ENCODE results near the gene TAF4.
"Not testable (repeated sequence)": the region's sequence is repeated elsewhere in the genome, so short reads cannot be mapped to it uniquely, and the experiment has no call there.

TAF4 gene

DNA sequence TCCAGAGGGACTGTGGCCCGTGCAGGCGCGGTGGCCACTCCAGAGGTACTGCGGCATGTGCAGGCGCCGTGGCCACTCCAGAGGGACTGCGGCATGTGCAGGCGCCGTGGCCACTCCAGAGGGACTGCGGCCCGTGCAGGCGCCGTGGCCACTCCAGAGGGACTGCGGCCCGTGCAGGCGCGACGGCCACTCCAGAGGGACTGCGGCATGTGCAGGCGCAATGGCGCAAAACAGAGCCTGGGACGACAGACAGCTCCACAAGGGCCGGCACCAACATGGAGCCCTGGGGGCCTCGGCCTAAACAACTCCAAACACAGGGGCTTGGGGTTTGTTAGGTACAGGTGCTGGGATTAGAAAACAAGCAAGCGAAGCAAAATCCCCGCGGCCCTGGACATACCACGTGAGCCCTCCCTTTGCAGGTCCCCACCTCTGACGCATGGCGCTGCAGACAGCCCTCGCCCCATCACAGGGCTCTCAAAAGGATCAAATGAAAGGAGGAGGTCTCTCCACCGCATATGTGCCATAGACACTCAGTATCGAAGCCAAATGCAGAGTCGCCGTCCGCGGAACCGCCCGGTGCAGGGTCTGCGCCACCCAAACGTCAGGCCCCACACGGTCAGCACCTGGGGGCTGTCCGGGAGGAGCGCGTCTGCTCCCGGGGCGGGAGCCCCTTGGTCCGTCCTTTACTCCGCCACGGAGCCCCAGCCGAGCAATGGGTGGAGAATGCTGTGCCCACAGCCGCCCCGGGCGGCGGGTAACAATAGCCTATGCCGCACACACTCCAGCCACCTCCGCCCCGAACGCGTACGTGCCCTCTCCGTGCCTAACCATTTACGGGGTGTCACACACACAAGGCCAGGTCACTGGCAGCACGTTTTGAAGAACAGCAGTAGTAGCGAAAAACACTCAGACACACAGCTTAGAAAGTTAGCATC, 85.7 kb downstream of the TAF4 start:
- DNase-seq (ENCODE audit: low read depth): no peak

DNA sequence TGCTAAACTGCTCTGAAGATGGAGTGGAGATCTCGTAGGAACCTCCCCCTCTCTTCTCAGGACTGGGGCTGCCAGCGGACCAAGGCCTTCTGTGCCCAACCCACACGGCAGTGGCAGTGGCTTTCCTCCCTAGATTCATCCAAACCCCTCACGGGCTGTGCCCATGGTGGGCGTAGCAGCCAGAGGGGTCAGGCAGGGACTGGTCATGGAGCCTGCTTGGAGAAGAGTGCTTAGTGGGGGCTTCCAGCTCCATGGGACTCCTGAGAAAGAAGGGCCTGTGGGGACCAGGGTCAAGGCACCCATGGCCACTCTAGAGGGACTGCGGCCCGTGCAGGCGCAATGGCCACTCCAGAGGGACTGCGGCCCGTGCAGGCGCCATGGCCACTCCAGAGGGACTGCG, 86.6 kb downstream of the TAF4 start:
- DNase-seq (ENCODE audit: low read depth): no peak

DNA sequence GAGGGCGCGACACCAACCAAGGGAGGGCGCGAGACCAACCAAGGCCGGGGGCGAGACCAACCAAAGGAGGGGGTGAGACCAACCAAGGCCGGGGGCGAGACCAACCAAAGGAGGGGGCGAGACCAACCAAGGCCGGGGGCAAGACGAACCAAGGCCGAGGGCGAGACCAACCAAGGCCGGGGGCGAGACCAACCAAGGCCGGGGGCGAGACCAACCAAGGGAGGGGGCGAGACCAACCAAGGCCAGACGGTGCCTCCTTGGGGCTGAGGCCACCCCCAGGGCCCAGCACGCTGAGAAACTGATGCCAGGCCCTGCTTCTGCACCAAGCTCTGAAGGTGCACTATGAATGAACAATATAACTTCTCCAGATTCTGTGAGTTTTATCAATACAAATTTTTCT, 87.2 kb downstream of the TAF4 start:
- no peak for DNase-seq (ENCODE audit: low read depth)

DNA sequence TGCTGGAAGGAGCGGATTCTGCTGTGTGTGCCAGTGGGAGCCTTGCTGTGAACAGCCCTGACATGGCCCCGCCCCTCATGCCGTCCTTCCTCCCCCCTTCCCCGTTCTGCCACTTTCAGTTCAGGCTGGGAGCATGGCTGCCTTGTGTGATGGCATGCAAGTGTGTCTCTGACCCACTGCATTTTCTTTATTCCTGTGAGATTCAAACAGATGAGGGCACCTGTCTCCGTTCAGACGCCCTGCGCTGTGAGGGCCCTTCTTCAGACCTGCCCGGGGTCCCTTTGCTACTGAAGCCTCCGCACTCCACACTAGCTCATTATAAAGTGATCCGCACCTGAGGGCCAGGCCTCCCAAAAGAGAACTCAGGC, 88.3 kb downstream of the TAF4 start:
- DNase-seq (ENCODE audit: low read depth): no peak

DNA sequence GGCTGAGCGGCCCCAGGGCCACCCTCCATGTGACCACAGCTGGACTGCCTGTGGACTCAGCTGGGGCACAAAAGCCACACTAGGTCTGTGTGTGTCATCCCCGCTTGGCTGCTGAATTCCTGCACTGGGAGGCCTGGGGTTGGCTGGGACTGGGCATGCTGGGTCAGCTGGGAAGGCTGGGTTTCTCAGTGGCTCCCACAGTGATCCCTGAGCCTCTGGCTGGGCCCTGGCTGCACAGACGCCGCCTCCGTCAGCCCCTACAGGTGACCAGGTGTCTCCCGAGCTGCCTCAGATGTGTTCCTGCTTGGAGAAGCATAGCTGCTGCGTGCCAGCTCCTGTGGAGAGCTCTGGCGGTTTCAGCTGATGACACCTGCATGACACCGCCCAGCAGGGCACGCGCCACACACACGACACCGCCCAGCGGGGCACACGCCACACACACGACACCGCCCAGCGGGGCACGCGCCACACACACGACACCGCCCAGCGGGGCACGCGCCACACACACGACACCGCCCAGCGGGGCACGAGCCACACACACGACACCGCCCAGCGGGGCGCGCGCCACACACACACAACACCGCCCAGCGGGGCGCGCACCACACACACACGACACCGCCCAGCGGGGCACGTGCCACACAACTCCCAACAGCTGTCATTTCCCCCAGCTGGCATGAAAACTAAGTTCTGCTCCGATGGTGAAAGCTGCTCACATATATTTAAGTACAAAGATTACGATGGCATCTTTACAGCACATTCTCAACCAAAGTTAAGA, 88.8 kb downstream of the TAF4 start:
- no peak for DNase-seq (ENCODE audit: low read depth)

DNA sequence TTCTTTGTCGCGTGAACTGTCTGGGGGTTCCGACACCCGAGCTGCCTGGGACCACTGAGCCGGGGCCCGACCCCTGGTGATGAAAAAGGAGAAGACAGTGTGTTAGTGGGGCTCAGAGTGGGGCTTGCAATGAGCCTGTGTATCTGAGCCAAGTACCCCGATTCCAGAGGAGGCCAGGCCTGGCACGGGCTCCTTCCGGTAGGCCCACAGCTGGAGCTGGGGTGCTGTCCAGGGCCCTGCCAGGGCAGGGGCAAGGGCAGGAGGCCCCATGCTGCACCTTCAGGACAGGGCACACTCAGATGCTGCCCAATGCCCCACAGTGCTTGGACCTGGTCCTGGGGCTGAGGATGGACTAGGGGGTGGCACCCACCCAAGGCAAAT, 89.4 kb downstream of the TAF4 start:
- no peak for DNase-seq (ENCODE audit: low read depth)

DNA sequence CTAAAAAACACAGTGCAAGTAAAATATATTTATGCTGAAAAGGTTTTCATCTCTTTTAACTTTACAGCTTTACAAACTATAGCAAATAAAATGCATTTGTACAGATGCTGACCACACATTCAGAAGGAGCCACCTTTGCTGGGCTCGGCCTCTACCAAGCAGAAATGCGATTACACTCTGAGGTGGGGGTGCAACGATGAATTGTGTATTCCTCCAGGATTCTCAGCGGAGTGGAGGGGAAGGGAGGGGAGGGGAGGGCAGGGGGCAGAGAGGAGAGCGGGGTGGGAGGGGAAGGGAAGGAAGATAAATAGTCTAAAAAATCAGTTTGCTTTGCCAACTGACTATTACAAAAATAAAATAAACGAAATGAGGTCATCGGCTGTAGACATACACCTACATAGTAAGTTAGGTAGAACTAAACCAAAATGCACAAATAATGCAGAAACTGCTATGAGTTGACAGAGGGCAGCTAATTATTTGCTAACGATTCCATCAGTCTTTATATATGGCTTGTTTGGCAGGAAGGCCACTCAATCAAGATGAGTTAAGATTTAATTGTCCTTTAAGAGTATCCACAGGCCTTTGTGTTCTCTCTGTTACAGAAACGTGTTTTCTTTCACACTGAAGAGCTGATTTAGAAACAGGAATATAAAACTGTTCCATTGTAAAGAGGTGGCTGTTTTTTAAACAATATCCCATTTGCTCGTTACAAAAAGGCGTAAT, 90.1 kb downstream of the TAF4 start:
- DNase-seq (ENCODE audit: low read depth): no peak

DNA sequence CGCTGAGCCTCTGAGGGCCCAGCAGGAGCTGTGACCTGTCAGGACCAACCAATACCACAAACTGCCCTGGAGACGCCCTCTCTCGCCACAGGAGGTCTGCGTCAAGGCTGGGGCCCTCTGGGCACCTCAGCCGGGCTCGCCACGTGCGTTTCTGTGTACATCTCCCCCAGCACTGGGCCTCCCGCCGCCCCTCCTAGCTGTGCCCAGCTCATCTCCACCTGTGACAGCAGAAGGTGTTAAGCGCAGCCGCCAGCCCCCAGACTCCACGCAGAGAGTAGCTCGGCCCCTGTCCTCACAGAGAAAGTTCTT, 91.4 kb downstream of the TAF4 start:
- DNase-seq (ENCODE audit: low read depth): no peak

DNA sequence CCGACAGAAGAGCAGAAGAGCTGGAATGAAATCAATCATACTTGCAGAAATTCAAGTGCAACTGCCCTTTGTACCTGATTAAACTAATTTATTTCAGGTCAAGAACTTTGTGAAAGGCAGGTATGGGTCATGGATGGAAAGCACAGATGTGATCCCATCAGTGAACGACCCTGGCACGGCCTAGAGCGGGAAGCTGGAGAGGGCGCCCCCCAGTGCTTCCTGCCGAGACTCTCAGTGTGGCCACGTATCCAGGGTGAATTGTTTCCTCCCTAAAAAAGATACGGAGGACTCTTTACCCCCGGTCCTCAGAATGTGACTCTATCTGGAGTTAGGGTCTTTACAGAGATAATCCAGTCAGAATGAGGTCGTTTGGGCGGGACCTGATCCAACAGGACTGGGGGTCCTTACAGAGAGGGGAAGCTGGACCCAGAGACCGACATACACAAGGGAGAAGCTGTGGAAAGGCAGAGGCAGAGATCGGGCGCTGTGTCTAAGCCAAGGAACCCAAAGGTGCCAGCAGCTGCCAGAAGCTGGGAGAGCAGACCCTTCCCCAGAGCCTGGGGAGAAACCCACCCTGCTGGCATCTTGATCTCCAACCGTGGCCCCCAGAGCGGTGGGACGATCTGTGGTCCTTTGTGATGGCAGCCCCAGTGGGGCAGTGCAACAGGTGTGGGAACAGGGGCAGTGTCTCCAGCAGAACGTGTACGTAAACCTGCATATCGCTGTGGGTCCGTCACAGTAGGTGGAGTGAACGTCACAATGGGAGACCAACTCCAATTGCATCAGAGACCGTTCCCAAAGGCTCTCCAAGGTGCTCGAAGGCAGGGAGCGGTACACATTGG, 91.9 kb downstream of the TAF4 start:
- DNase-seq (ENCODE audit: low read depth): no peak

DNA sequence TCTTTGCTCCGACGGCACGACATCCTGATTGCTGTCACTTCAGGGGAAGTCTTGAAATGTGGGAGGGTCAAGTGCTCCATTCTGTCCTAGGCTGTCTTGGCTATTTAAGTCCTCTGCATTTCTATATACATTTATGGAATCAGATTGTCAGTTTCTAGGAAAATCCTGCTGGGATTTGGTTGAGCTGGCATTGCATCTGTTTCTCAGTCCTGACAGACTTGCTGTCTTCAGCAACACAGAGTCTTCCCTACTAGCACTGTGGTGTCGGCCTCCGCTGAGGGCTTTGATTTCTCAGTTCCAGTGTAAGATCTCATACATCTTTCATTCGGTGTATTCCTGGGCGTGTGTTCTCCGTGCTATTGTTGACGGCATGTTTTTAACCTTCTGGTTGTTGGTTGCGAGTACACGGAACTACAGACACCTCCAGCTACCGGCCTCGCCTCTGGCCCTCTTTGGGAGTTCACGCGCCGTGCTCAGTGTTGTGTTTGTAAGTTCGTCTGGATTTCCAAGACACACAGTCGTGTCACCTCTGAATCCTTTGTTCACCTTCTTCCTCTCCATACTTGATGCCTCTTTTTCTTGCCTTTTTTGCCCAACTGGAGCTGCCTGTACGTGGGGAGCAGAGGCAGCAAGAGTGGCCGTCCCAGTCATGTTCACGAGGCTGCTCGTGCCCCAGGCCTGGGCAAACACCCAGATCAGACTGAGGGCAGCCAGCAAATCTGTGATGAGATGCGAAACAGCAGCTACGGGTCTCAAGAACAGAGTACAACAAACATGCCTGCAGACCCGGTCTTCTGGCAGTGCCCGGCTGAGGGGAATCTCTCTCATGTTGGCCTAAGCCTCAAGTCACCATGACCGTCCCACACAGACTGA, 92.8 kb downstream of the TAF4 start:
- no peak for DNase-seq (ENCODE audit: low read depth)

DNA sequence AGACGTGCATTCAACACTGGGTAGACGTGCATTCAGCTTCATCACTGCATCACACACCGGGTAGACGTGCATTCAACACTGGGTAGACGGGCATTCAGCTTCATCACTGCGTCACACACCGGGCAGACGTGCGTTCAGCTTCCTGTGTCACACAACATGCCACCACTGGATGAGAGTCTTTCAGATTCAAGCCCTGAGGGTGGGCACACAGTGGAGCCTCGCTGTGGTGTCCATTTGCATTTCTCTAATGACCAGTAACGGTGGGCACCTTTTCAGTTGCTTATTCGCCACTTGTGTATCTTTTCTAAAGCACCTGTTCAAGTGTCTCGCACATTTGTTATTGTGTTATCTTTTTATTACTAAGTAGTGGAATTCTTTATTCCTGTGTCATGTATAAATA, 94.1 kb downstream of the TAF4 start:
- not testable (repeated sequence) for DNase-seq (ENCODE audit: low read depth)

DNA sequence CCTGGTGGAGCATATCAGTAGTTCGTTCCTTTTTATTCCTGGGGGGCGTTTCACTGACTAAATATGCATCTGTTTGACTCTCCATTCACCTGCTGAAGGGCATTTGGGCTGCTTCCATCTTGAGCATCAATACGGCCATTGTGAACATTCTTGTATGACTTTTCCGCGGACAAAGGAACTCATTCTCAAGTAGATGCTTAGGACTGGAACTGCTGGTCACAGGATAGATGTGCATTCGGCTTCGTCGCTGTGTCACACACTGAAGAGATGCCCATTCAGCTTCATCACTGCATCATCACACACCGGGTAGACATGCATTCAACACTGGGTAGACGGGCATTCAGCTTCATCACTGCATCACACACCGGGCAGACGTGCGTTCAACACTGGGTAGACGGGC, 95.3 kb downstream of the TAF4 start:
- no peak for DNase-seq (ENCODE audit: low read depth)

DNA sequence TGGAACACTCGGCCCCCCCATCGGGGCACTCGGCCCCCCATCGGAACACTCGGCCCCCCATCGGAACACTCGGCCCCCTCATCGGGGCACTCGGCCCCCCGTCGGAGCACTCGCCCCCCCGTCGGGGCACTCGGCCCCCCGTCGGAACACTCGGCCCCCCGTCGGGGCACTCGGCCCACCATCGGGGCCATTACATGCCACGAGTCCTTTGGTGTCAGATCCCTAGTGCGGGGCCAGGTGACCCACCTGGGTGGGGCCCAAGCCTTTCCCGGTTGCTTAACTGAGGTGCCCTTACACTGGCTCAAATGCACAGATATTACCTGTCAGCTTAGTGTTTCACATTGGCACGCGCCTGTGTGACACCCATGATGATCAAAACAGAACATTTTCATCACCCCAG, 95.9 kb downstream of the TAF4 start:
- no peak for DNase-seq (ENCODE audit: low read depth)

DNA sequence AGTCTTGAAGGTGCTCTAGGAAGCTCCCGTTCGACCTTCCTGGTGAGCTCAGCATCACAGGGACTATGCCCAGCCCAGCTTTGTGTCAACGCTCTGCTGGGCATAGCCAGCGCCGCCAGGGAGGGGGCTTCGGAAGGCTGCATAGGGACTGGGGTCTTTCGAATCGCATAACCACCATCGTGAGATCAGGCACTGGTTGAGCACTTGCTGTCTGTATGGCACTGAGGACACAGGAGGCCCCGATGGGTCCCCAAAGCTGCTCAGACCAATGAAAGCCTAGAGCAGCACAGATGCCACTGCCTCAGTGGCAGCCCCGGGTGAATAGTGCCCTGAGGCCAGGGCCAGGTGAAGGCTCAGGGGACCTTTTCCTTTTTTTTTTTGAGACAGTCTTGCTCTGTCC, 96.7 kb downstream of the TAF4 start:
- no peak for DNase-seq (ENCODE audit: low read depth)

DNA sequence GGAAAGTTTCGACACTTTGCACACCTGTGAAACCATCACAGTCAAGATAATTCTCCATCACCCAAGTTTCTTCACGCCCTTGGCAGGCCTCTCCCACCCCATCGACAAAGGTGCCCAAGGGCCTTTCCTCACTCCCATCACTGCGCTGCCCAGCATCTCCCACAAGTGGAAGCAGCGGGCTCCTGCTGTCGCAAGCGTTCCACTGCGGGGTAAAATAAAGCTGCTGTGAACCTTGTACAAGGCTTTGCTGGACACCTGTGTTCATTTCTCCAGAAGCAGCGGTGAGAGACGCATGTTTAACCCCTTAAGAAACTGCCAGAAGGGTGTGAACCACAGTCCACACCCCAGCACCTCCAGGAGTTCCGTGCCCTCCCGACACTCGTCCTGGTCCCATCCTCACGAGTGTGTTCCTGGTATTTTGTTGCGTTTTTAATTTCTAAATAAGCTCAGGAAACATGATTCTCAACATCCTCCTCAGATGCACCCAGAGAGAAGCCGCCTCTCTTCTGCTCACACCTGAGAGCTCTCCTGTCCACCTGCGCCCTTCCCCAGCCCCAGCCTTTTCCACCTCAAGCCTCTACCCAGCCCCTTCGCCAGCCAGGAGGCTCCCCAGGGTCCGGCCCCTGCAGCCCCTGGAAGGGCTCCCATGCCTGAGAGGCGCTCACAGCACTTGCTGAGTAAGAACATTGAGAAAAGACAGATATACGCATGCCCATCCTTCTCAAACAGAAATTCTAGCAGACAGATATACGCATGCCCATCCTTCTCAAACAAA, 97.5 kb downstream of the TAF4 start:
- DNase-seq (ENCODE audit: low read depth): no peak

DNA sequence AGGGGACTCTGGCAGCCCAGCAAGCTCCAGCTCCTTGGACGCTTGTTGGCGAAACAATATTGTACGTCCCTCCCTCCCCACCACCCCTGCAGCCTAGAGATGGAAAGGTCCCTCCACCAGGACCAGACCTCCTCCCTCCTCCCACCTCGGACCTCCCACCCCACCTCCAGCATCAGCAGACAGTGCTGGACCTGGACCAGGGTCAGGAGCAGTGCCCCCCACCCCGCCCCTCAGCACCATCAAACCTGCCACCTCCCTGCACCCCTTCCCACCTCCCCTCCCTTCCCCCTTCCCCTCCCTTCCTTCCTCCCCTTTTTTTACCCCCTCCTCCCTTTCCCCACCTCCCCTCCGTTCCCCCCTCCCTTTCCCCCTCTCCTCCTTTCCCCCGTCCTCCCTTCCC, 98.4 kb downstream of the TAF4 start:
- no peak for DNase-seq (ENCODE audit: low read depth)

DNA sequence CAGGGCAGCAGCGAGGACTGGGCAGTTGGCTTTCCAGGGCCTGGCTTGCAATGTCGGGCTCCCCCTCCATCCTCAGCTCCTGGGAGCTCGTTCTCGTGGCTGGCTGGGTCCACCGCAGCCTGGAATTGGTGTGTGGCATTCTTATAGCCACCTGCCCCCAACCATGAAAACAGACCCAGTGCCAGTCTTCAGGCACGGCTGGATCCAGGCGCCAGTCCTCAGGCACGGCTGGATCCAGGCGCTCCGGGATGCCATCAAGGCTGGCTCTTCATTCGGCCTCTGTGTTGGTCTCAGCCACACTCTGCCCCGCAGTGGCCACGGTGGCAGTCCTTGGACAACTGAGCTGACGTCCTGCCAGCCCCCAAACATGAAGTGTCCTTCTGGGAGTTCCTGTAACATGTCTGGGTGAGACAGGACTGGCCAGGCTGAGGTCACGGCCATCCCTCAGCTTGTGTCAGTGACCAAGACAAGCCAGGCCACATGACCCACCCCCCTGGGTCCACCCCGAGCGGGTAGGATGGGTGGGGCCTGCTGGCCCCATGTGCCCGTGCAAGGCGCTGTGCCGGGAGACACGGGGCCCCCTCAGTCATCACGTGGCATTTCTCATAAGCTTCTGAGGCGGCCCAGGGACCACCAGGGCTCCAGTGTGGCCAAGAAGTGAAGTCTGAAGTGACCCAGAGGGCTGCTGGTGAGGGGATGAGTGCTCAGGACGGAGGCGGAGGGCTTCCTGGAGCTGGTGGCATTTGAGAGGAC, 99.0 kb downstream of the TAF4 start:
- DNase-seq (ENCODE audit: low read depth): no peak

DNA sequence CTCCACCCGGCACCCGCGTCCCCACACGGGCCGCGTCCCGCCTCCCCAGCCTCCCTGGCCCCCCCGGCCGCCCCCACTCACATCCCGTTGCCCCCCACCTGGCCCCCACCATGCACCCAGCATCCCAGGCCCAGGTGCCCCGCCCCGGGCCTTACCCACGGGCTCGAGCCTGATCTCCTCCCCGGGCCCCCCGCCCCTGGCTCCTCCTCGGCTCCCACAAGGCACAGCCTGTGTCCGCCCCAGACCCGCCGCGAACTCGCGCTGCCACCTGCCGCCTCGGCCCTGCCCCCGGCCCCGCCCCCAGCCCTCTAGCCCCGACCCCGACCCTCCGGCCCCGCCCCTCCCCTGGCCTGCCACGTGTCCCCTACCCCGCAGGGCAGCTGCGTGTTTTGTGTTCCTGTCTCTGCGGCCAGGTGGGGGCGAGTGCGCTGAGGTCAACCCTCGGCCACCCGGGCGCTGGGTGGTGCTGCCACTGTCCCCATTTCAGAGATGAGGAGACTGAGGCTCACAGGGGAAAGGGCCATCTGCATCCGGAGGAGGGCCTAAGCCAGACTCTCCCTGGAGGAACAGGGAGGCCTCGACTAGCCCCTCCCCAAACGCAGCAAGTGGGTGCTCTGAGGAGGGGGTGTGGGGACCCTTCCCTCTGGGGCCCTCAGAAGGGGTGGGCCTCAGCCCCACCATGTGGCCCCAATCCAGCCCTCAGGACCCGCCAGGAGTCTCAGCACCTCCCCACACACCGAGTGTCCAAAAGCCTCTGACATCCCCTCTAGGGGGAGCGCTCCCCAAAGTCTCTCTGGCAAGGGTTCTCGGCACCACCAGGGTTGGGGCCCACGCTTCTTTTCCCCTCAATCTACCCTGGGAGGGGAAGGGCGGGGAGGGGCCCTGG, 99.8 kb downstream of the TAF4 start:
- no peak for DNase-seq (ENCODE audit: low read depth)

Data from non-pigmented ciliary epithelial cell (primary cell).